Skin of body (tissue), 2 donors: ENCODE measurements around the gene MAN2A2. TPM values are rescaled to one million over a fixed set of nuclear protein-coding genes. Genes with fewer than 3 reads are reported as not detected.
A peak's percentile ranks its signal among the peaks of the same experiment; 100 is the strongest.

ENCODE experiments used
- DNase-seq: peaks from one replicate; lab custom pipeline; 2025; lab: John Stamatoyannopoulos, UW
- total RNA-seq: library from RNA; depleted of rRNA; stranded (reverse); fragments of >200 nt; gene quantifications from one replicate; pipeline ENCODE4 v1.2.3, GENCODE V29; 2014

Gene MAN2A2
- 22.5 TPM for total RNA-seq

DNA sequence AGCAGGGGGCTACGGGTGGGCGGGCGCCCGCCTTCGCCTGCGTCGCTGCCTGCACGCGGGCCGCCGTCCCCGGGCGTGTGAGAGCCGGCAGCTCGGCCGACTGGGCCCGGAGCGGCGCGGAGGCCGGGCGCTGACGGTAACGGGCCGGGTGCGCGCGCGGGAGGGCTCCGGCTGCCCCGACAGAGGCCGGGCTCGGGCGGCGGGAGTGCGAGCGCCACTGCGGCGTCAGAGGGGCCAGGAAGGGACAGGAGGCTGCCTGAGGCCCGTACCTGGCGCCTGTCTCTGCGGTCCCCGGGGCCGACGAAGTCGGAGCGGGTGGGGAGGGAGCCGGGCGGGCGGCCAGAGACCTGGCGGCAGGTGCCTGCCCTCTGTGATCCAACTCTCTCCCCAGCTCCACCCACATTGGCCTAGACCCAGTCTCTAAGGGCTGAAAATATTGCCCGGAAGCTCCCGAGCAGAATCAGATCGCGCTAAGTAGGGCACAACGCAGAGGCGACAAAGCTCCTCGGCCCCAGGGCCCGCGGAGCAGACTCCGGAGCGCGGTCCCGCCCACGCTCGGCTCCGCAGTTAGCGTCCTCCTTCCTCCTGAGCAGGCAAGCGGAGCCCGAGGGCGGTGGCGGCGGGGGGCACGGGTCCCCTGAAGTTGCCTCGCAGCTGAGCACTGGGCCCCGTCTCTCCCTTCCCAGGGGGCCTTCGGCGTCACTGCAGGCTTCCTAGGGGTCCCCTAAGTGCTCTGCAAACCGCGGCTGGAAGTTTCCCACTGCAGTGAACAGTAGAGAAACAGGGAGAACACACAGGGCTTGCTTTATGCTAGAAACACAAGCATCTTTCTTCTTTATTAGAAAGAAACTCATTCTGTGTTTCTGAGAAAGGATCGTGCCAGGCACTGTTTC lies at the start of gene MAN2A2:
MAN2A2 (plus strand) TSS at position 463 of the 893 bp plus-strand sequence. CDS start 906 bp downstream, outside the sequence.
- DNase-seq = peak; percentile 13

DNA sequence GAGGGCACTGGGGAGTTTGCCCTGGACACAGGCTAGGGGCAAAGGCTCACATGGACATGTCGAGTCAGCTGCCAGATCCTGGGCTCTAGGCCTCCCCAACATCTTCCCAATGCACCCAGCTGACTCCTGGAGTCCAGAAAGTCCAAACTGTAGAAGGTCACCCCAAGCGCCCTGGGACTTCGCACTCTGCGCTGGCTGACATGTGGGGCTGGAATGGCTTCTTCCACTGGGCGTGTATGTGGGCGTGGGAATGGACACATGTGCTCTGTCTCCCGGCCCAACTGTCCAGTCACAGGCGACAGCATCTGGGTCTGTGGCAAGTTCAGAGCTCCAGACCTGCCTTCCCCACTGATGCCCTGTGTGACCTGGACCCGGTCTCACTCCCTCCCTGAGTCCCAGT lies 48.0 kb upstream of the MAN2A2 start:
- DNase-seq = no peak

DNA sequence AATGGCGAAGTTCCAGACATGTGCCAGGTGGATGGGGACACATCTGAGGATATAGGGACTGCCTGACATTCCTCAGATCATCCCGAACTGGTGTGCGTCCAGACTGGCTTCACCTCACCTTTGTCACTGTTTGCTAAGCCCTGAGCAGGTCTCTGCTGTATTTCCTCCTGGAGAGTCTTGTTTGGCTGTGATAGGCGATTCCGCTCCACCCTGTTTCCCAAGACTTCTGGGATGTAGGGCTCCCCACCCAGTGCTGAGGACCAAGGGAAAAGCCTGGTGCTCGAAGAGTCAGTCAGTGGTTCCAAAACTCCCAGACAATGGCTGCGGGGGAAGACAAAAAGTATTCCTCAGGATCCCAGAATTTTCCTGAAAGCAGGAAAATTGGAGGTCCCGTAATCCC lies 45.8 kb upstream of the MAN2A2 start:
- DNase-seq = no peak

DNA sequence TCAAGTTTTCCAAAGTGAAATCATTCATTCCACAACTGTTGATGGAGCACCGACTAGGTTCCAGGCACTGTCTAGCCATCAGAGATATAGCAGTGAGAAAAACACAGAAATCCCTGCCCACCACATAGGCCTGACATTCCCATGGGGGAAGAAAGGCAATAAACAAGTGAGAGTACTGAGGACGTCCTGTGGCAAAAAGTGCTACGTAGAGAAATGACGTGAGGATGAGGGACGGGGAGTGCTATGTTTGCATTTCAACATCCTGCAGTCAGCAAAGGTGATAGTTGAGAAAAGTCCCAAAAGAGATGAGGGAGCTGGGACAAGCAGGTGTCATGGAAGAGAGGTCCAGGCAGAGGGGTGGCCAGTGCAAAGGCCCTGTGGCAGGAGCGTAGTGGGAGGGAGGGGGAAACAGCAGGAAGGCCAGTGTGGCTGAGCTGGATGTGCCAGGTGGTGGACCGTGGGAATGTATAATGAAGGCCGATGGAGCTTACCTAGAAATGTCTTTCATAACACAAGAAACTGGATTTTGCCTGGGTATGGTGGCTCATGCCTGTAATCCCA lies 45.1 kb upstream of the MAN2A2 start:
- DNase-seq = no peak

DNA sequence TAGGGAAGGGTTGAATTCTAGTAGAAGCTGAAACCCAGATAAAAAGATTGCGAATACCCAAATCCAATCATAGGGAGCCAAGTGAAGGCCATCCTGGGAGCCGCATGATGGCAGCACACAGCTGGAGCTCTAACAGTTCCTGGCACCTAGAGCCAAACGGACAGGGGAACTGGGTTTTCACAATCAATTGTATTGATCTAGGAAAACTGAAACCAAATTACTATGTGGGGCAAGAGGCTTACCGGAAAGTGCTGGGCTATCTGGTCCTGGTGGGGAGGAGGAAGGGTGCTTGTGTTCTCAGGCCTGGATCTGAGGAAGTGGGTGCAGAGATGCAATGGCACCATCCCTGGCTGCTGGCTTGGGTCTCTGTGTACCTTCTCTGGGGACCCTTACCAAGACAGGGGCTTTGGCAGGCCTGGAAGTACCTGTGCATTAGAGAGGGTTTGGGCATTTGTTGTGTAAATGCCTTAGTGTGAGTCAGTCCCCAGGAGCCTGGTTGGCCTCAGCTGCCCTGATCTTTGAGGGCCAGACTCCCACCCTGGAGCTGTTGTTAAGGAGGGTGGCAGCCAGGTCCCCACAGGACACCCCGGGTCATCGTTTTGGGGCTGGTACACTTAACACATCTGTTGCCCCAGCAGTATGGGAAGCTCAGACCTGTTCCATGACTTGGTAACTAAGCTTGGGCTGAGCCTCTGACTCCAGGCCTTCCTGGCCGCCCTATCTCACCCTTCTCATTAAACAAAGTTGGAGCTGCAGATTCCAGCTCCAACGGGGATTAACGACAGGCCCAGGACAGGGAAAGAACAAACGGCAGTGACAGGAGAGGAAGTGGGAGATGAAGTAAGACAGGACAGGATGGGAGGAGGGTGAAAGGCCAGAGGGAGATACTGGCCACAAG lies 43.6 kb upstream of the MAN2A2 start:
- DNase-seq = no peak

DNA sequence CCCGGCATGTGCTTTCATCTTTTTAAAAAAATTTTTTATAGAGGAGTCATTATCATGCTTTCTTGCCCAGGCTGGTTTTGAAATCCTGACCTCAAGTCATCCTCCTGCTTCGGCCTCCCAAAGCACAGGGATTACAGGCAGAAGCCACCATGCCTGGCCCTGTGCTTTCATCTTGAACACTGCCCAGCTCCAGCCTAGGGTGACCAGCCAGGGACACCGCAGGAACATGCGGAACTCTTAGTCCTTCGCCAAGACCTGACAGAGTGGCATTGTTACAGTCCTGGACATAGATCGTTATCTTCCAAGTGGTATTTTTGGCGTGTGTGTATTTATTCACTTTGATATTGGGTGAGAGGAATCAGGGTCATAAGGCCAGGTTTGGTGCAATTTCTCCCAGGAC lies 42.7 kb upstream of the MAN2A2 start:
- DNase-seq = no peak

DNA sequence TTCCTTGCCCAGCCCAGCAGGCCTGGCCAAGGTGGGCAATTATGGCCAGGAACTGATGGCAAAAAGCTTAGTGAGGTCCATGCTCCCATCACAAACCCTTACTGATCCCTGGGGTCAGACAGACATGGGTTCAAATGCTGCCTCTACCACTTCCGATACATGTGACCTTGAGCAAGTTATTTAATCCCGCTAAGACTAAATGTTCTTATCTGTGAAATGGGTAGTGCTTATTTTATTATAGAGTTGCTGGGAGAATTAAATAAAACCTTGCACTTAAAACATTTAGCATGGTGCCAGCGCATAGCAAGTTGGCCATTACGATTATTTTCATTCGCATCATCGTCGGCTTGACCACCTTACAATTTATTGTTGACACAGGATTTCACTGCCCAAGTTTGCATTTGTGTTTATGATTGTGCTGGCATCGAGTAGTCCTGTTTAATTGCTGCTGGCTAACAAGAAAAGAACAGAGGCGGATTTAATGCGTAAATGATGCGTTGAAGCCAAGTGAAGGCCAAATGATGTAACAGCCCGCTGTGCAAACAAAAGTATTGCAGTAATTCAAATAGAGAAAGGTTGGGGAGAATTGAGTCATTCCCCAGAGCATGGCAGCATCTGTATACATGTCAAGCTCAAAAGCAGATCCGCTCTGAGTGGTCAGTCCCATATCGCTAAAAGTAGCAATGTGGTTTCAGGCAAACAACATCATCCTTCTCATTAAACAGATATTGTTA lies 42.0 kb upstream of the MAN2A2 start:
- DNase-seq = no peak

DNA sequence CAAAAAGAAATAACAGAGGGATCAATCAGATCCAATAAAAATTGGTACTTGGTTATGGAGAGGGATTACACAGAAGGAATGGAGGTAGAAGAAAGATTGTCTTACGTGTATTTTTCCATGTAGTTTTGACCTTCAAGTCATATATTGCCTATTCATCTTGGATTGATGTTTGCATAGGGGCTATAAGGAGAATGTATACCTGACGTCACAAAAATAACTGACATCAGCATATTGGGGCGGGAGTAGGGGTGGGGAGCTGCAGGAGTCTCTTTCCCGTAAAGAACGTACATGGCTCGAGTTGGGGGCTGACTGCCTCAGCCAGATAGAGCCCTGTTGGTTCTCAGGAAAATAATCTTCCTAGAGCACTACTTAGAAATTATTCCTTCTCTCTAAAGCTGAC lies 40.6 kb upstream of the MAN2A2 start:
- no peak for DNase-seq

DNA sequence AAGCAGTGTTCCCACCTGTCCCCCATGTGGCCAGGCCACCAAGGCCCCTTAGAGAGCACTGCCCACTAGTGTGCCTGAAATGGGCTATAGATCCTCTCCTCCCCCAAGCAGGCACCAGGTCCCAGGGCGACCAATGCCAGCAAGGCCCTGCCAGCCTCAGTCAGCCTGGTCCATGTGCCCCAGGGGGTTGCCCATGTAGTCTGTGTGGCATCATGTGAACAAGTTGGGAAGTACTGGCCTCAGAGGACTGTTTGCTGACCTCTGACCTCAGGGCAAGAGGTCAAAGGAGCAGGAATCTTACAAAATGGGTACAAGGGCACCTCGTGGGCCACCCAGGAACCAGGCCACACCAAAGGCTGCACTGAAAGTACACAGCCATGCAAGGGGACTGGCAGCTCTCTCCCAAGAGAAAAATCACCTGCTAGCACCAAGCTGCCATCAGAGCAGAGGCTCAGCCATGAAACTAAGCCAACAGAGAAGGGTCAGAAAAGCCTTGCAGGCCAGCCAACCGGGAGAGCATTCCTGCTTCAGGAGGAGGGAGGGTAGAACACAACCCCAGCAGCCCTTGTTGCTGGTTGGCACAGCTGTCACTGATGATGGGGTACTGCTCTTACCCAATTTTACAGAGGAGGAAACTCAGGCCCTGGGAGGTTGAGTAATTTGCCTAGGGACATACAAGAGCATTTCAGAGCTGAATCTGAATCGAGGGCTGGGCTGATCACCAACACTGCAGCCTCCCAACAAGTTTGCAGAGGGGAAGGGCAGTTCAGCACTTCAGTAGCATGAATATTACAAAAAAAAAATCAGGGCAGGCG lies 39.9 kb upstream of the MAN2A2 start:
- no peak for DNase-seq

DNA sequence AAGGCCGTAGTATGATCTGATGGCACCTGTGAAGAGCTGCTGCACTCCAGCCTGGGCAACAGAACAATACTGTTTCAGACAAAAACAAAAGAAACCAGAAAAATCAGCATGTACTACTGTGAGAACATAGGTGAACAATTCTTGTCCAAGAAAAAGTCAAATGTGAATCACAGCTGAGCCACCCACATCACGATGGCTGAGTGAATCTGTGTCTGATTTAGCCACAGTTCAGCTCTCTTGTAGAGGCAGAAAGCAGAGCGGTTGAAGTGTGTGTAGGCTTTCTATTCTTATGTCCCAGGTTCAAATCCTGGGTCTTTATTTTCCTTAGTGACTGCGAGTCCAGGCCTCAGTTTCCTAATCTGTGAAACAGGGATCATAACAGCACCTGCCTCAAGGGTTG lies 39.1 kb upstream of the MAN2A2 start:
- no peak for DNase-seq

DNA sequence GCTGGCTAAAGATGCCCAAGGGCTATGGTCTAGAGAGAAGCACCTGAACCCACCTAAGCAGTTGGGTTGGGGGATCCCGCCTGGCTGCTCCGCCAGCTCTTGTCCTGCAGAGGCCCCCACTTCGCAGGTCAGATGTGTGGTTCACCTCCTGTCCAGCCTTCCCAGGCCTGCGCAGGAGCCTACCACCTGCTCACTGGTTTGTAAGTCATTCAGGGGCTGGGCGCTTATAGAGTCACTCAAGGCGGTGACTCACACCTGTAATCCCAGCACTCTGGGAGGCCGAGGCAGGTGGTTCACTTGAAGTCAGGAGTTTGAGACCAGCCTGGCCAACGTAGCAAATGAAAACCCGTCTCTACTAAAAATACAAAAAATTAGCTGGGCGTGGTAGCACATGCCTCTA lies 38.6 kb upstream of the MAN2A2 start:
- DNase-seq = no peak

DNA sequence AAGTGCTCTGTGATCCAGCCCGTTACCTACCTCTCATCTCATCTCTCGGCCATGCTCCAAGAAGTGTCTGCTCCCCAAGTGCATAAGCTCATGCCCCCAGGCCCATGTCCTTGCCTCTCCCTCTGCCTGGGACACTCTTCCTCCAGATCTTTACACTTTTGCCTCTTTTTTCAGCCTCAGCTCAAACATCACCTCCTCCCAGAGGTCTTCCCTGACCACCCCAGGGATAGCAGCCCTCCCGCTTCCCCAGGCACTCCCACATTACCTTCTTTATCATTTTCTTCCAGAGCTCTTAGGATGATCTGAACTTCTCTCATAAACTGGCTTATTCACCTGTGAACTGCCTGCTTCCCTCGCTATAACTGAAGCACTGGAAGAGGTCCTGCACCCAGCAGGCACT lies 37.4 kb upstream of the MAN2A2 start:
- no peak for DNase-seq

DNA sequence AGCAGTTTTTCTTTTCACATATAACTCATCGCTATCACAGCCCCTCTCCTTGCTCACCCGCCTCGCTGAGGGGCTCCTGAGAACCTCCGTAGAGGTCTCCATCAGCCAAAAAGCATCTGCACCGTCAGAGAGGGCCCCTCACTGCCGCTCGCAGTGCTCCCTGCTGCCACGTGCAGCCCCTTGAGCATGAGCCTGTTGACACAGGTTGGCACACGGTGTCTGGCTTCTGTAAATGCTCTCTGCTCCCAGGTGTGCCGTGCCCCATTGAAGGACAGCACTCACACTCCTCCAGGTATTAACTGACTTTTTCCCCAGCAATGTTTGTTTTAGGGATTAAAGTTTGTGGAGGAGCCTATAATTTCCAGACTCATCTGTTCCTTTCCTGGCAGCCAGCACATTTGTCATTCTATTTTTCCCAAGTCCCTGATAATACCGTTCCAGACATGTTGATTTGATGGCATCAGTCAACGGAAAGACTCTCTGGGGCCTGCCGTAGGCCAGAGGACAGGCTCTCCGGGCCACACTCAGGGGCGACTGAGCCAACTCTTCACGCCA lies 36.9 kb upstream of the MAN2A2 start:
- DNase-seq = no peak

DNA sequence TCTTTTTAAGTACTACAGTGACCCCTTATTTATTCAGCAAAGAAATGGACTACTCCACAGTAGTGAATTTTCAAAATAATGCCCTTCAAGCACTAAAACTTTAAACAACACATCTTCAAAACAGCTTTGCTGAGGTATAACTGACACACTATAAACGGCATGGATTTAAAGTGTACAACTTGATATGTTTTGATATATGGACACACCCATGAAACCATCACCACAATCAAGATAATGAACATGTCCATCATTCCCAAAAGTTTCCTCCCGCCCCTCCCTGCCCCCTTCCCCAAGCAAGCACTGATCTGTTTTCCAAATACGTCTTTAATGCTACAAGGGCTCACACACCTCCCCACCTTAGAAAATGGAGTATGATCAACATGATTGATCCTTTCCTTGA lies 36.3 kb upstream of the MAN2A2 start:
- no peak for DNase-seq

DNA sequence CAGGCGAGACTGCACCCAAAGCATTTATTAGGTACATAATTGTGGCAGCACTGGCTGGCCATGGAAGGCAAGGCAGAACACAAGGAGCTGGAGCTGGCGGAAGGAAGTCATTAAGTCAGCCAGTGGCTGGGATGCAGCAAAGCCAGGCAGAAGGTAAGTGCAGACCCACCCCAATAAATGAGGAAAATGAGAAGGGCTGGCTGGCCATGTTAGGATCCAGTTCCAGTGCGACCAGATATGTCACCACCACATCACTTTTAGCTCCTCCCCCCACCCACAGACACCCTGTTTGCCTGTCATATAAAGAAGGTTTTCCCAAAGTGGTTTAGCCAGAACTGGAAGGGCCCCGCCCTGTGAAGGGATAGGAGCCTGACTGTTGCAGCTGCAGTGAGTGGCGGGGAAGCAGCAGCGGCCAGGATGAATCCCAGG lies 34.8 kb upstream of the MAN2A2 start, which contains the start of gene FURIN:
FURIN (plus strand) TSS at position 328 of the 429 bp plus-strand sequence. CDS start 7,153 bp downstream, outside the sequence.
- DNase-seq = no peak

DNA sequence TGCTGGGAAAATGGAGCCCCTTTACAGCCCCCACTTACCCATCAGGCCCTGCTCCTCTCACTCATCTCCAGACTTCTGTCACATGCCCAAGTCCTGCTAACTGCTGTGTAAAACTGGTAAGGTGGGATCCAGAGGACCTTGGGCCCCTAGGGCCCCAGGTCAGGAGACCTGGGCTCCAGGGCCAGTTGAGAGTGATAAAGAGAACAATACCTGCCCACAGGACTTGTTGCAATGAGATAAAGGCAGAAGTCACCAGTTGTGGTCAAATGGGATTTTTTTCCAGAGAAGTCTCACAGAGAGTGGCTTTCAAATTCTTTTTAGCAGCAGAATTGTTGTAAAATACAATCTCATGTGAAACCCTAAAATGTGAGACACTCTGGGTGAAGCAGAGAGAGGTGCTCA lies 34.0 kb upstream of the MAN2A2 start:
- no peak for DNase-seq

DNA sequence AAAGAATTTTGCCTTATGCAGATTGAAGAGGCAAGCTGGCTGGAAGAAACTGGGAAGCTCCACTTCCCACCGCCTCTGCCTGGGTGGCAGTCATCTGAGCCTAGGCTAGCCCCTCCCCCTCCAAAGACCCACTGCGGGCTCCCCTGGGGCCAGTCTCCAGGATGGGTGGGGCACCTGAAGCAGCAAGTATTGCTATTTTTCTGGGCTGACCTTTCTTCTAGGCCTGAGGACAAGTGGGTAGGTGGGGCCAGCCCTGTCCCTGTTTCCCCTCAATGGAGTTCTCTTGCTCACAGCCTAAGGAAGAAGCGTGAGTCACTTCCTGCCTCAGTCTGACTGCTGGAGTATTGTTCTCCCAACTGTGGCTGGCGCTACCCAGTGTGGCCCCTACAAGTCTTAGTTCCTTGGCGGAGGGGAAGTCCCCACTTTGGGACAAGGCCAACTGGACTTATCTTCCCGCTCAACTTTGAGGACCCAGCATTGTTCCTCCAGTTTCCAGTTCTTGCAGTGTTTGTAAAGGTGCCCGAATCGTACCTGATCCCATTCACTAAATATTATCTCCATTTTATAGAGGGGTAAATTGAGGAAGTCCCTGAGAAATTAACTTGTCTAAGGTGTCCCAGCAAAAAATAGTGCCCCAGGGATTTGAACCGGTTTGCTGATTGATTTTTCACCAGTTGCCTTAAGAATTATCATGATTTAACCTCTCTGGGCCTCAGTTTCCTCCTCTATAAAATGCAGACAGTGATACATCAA lies 33.3 kb upstream of the MAN2A2 start:
- peak; percentile 9 for DNase-seq

DNA sequence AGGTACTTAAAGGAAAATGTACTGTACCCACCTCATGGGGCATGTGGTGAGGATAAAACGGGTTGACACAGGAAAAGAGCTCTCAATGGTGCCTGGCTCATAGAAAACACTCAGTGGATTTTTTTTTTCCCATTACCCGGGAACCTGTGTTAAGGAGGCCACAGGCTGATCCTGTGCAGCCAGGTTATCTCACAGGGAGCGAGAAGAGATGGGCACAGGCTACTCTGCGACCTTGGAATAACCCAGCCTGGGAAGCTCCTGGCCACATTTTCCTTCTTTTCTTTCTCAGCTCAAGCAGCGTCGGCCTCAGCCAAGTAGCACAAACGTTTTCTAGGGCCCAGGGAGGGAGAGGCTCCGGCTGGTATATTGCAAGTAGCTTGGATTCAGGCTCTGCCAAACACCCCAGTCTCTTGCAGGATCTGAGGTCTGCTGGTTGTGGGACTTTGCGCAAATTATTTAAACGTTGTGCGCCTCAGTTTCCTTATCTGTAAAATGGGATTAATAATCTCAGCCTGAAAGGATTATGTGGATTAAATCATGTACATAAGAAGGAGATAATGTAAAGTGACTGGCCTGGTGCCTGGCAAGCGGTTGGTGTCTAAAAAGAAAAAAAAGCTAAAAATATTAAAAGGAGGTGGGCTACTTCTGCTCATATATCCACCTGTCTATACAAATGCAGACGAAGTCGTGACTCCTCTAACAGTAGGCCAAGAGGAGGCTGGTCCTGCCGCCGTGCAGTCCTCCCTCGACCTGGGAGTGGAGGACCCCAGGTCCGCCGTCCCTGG lies 32.6 kb upstream of the MAN2A2 start:
- DNase-seq = no peak
